HEK293 (cell line): Measurements from ENCODE around the gene CNPY4.

Experiments used
- EGR2 ChIP-seq: fragments of 450-650 bp; formaldehyde crosslinking; IDR thresholded peaks from 2 replicates; pipeline ENCODE4 v1.5.1; 2016; ENCODE audit warnings: low read depth, missing biosample characterization, missing genetic modification characterization
- HOXA7 ChIP-seq: sonication (generic); formaldehyde crosslinking; IDR thresholded peaks from 2 replicates; pipeline ENCODE4 v1.8.1; 2022; ENCODE audit warnings: missing genetic modification reagents, borderline replicate concordance
- IKZF3 ChIP-seq: fragments of 450-650 bp; IDR thresholded peaks from 2 replicates; pipeline ENCODE4 v1.5.0; 2018; ENCODE audit warnings: missing biosample characterization, mild to moderate bottlenecking, missing genetic modification characterization, moderate library complexity
- KLF1 ChIP-seq: fragments of 450-650 bp; formaldehyde crosslinking; IDR thresholded peaks from 2 replicates; pipeline ENCODE4 v1.5.1; 2016; ENCODE audit warnings: missing biosample characterization, missing genetic modification characterization
- MEIS1 ChIP-seq: sonication (generic); formaldehyde crosslinking; IDR thresholded peaks from 2 replicates; pipeline ENCODE4 v1.8.1; 2022; ENCODE audit warnings: missing genetic modification reagents, mild to moderate bottlenecking, borderline replicate concordance
- PRDM1 ChIP-seq: fragments of 450-650 bp; formaldehyde crosslinking; IDR thresholded peaks from 2 replicates; pipeline ENCODE4; 2016; ENCODE audit warnings: missing biosample characterization, missing genetic modification characterization
- SCRT2 ChIP-seq: fragments of 450-650 bp; formaldehyde crosslinking; IDR thresholded peaks from 2 replicates; pipeline ENCODE4 v1.5.1; 2016; ENCODE audit warnings: missing biosample characterization, missing genetic modification characterization
- ZBTB48 ChIP-seq: fragments of 450-650 bp; formaldehyde crosslinking; IDR thresholded peaks from 2 replicates; pipeline ENCODE4 v1.5.1; 2016; ENCODE audit warnings: missing biosample characterization, missing genetic modification characterization
- ZNF121 ChIP-seq: fragments of 450-650 bp; formaldehyde crosslinking; IDR thresholded peaks from 2 replicates; pipeline ENCODE4 v1.5.1; 2016; ENCODE audit warnings: missing biosample characterization, missing genetic modification characterization
- ZNF214 ChIP-seq: fragments of 450-650 bp; formaldehyde crosslinking; IDR thresholded peaks from 2 replicates; pipeline ENCODE4 v1.5.1; 2017; ENCODE audit warnings: missing biosample characterization, mild to moderate bottlenecking, missing genetic modification characterization, borderline replicate concordance
- ZNF555 ChIP-seq: fragments of 450-650 bp; formaldehyde crosslinking; conservative IDR thresholded peaks from 2 replicates; pipeline ENCODE4 v1.5.1; 2017; ENCODE audit warnings: missing biosample characterization, mild to moderate bottlenecking, missing genetic modification characterization, inconsistent platforms
- ZNF558 ChIP-seq: fragments of 450-650 bp; formaldehyde crosslinking; IDR thresholded peaks from 2 replicates; pipeline ENCODE4 v1.5.1; 2016; ENCODE audit warnings: missing biosample characterization, missing genetic modification characterization
- ZNF560 ChIP-seq: fragments of 450-650 bp; formaldehyde crosslinking; IDR thresholded peaks from 2 replicates; pipeline ENCODE4 v1.5.1; 2017; ENCODE audit warnings: missing biosample characterization, missing genetic modification characterization, borderline replicate concordance
- ZNF571 ChIP-seq: fragments of 450-650 bp; formaldehyde crosslinking; IDR thresholded peaks from 2 replicates; pipeline ENCODE4 v1.5.0; 2017; ENCODE audit warnings: missing biosample characterization, missing genetic modification characterization
- ZNF670 ChIP-seq: fragments of 450-650 bp; formaldehyde crosslinking; IDR thresholded peaks from 2 replicates; pipeline ENCODE4 v1.5.1; 2016; ENCODE audit warnings: missing biosample characterization, missing genetic modification characterization, low read depth
- ZNF677 ChIP-seq: fragments of 450-650 bp; IDR thresholded peaks from 2 replicates; pipeline ENCODE4 v1.5.0; 2018; ENCODE audit warnings: missing biosample characterization, mild to moderate bottlenecking, missing genetic modification characterization, moderate library complexity
- ZNF747 ChIP-seq: fragments of 450-650 bp; formaldehyde crosslinking; IDR thresholded peaks from 2 replicates; pipeline ENCODE4 v1.5.1; 2016; ENCODE audit warnings: missing biosample characterization, missing genetic modification characterization
- ZNF768 ChIP-seq: fragments of 450-650 bp; formaldehyde crosslinking; IDR thresholded peaks from 2 replicates; pipeline ENCODE4 v1.5.1; 2018; ENCODE audit warnings: missing biosample characterization, mild to moderate bottlenecking, missing genetic modification characterization
- ZNF776 ChIP-seq: fragments of 450-650 bp; formaldehyde crosslinking; IDR thresholded peaks from 2 replicates; pipeline ENCODE4 v1.5.0; 2017; ENCODE audit warnings: missing biosample characterization, missing genetic modification characterization, borderline replicate concordance
- ZNF777 ChIP-seq: fragments of 450-650 bp; formaldehyde crosslinking; IDR thresholded peaks from 2 replicates; pipeline ENCODE4 v1.5.1; 2017; ENCODE audit warnings: missing biosample characterization, missing genetic modification characterization, borderline replicate concordance
- ZSCAN16 ChIP-seq: fragments of 450-650 bp; formaldehyde crosslinking; IDR thresholded peaks from 2 replicates; pipeline ENCODE4 v1.5.1; 2016; ENCODE audit warnings: missing biosample characterization, missing genetic modification characterization
- TF ChIP-seq, protein P1 (sequence below): fragments of 450-650 bp; formaldehyde crosslinking; IDR thresholded peaks from 2 replicates; pipeline ENCODE4 v1.5.1; 2016; ENCODE audit warnings: missing biosample characterization, missing genetic modification characterization
- TF ChIP-seq, protein P2 (sequence below): fragments of 450-650 bp; formaldehyde crosslinking; IDR thresholded peaks from 2 replicates; pipeline ENCODE4 v1.5.1; 2016; ENCODE audit warnings: missing biosample characterization, missing genetic modification characterization
- TF ChIP-seq, protein P3 (sequence below): fragments of 450-650 bp; formaldehyde crosslinking; conservative IDR thresholded peaks from 2 replicates; pipeline ENCODE4 v1.5.1; 2016; ENCODE audit warnings: low read depth, missing biosample characterization, missing genetic modification characterization
- TF ChIP-seq, protein P4 (sequence below): fragments of 450-650 bp; formaldehyde crosslinking; IDR thresholded peaks from 2 replicates; pipeline ENCODE4 v1.5.1; 2016; ENCODE audit warnings: missing biosample characterization, missing genetic modification characterization, low read depth
- TF ChIP-seq, protein P5 (sequence below): fragments of 450-650 bp; formaldehyde crosslinking; IDR thresholded peaks from 2 replicates; pipeline ENCODE4 v1.5.1; 2017; ENCODE audit warnings: missing biosample characterization, missing genetic modification characterization

CNPY4 gene

DNA sequence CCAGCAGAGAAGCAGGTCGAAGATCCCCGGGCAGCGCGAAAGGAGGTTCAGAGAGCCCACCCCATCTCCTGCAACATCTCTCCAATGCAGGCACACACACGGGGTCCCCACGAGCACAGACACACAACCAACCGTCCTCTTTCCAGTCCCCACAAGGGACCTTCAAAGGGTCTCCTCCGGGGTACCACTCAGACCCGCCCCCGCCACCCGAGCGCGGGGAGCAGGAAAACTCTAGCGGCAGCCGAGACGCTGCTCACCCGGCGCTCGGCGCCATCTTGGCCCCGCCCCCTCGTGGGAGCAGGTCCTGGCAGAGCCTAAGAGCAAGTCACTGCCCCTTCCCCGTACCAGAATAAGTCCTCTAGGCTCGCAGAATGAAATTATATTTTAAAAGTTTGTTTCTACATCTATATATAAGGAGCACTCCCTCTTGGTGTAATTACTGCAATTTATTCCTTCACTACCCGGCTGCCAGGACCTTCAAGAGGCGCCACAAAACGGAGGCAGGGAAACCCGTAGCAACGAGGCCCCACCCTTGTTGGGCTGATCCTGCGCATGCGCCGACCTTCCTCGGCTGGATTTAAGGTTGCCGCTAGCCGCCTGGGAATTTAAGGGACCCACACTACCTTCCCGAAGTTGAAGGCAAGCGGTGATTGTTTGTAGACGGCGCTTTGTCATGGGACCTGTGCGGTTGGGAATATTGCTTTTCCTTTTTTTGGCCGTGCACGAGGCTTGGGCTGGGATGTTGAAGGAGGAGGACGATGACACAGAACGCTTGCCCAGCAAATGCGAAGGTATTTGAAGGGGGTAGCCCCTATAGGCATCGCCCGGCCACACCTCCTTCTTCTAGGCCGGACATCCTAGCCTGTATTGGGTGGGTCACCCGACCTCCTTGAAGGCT, at the start of gene CNPY4, which contains the start of gene TAF6 (continued):
- TF ChIP-seq, protein P1, sequence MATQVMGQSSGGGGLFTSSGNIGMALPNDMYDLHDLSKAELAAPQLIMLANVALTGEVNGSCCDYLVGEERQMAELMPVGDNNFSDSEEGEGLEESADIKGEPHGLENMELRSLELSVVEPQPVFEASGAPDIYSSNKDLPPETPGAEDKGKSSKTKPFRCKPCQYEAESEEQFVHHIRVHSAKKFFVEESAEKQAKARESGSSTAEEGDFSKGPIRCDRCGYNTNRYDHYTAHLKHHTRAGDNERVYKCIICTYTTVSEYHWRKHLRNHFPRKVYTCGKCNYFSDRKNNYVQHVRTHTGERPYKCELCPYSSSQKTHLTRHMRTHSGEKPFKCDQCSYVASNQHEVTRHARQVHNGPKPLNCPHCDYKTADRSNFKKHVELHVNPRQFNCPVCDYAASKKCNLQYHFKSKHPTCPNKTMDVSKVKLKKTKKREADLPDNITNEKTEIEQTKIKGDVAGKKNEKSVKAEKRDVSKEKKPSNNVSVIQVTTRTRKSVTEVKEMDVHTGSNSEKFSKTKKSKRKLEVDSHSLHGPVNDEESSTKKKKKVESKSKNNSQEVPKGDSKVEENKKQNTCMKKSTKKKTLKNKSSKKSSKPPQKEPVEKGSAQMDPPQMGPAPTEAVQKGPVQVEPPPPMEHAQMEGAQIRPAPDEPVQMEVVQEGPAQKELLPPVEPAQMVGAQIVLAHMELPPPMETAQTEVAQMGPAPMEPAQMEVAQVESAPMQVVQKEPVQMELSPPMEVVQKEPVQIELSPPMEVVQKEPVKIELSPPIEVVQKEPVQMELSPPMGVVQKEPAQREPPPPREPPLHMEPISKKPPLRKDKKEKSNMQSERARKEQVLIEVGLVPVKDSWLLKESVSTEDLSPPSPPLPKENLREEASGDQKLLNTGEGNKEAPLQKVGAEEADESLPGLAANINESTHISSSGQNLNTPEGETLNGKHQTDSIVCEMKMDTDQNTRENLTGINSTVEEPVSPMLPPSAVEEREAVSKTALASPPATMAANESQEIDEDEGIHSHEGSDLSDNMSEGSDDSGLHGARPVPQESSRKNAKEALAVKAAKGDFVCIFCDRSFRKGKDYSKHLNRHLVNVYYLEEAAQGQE (tag by site-specific recombination) = no peak
- TF ChIP-seq ZNF571 (tag by site-specific recombination) (no peak), ZNF558 (tag by site-specific recombination) (0 out of 2 replicates have a peak, but pooled peaks have one; percentile 36), ZNF555 (no peak), ZNF121 (peak; percentile 24; the same call in 1 of the 2 replicates), ZBTB48 (tag by site-specific recombination) (peak; percentile 96), ZNF776 (no peak), EGR2 (peak; percentile 77), ZNF560 (no peak), MEIS1 (no peak), ZNF670 (tag by site-specific recombination) (no peak), PRDM1 (tag by site-specific recombination) (no peak), ZNF768 (tag by site-specific recombination) (no peak), ZSCAN16 (tag by site-specific recombination) (no peak; the same call in 1 of the 2 replicates), ZNF677 (tag by site-specific recombination) (no peak), KLF1 (peak; percentile 47), ZNF214 (tag by site-specific recombination) (no peak), SCRT2 (tag by site-specific recombination) (no peak), IKZF3 (tag by site-specific recombination) (no peak), HOXA7 (CRISPR knock-in tag) (no peak), ZNF777 (peak; percentile 31; the same call in 1 of the 2 replicates), ZNF747 (tag by site-specific recombination) (no peak)
- TF ChIP-seq, protein P2, sequence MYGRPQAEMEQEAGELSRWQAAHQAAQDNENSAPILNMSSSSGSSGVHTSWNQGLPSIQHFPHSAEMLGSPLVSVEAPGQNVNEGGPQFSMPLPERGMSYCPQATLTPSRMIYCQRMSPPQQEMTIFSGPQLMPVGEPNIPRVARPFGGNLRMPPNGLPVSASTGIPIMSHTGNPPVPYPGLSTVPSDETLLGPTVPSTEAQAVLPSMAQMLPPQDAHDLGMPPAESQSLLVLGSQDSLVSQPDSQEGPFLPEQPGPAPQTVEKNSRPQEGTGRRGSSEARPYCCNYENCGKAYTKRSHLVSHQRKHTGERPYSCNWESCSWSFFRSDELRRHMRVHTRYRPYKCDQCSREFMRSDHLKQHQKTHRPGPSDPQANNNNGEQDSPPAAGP (tag by site-specific recombination) = peak; percentile 72; the same call in 1 of the 2 replicates
- TF ChIP-seq, protein P3, sequence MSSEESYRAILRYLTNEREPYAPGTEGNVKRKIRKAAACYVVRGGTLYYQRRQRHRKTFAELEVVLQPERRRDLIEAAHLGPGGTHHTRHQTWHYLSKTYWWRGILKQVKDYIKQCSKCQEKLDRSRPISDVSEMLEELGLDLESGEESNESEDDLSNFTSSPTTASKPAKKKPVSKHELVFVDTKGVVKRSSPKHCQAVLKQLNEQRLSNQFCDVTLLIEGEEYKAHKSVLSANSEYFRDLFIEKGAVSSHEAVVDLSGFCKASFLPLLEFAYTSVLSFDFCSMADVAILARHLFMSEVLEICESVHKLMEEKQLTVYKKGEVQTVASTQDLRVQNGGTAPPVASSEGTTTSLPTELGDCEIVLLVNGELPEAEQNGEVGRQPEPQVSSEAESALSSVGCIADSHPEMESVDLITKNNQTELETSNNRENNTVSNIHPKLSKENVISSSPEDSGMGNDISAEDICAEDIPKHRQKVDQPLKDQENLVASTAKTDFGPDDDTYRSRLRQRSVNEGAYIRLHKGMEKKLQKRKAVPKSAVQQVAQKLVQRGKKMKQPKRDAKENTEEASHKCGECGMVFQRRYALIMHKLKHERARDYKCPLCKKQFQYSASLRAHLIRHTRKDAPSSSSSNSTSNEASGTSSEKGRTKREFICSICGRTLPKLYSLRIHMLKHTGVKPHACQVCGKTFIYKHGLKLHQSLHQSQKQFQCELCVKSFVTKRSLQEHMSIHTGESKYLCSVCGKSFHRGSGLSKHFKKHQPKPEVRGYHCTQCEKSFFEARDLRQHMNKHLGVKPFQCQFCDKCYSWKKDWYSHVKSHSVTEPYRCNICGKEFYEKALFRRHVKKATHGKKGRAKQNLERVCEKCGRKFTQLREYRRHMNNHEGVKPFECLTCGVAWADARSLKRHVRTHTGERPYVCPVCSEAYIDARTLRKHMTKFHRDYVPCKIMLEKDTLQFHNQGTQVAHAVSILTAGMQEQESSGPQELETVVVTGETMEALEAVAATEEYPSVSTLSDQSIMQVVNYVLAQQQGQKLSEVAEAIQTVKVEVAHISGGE (tag by site-specific recombination) = peak; percentile 45
- TF ChIP-seq, protein P4, sequence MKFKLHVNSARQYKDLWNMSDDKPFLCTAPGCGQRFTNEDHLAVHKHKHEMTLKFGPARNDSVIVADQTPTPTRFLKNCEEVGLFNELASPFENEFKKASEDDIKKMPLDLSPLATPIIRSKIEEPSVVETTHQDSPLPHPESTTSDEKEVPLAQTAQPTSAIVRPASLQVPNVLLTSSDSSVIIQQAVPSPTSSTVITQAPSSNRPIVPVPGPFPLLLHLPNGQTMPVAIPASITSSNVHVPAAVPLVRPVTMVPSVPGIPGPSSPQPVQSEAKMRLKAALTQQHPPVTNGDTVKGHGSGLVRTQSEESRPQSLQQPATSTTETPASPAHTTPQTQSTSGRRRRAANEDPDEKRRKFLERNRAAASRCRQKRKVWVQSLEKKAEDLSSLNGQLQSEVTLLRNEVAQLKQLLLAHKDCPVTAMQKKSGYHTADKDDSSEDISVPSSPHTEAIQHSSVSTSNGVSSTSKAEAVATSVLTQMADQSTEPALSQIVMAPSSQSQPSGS (tag by site-specific recombination) = no peak
- TF ChIP-seq, protein P5, sequence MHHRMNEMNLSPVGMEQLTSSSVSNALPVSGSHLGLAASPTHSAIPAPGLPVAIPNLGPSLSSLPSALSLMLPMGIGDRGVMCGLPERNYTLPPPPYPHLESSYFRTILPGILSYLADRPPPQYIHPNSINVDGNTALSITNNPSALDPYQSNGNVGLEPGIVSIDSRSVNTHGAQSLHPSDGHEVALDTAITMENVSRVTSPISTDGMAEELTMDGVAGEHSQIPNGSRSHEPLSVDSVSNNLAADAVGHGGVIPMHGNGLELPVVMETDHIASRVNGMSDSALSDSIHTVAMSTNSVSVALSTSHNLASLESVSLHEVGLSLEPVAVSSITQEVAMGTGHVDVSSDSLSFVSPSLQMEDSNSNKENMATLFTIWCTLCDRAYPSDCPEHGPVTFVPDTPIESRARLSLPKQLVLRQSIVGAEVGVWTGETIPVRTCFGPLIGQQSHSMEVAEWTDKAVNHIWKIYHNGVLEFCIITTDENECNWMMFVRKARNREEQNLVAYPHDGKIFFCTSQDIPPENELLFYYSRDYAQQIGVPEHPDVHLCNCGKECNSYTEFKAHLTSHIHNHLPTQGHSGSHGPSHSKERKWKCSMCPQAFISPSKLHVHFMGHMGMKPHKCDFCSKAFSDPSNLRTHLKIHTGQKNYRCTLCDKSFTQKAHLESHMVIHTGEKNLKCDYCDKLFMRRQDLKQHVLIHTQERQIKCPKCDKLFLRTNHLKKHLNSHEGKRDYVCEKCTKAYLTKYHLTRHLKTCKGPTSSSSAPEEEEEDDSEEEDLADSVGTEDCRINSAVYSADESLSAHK (tag by site-specific recombination) = no peak; the same call in 1 of the 2 replicates
